HG02973 (cell line): Measurements from ENCODE around the gene GNB1L.
"Not testable (repeated sequence)": the region's sequence is repeated elsewhere in the genome, so short reads cannot be mapped to it uniquely, and the experiment has no call there.

ENCODE experiments used
- ATAC-seq: cut with Tn5 transposase; IDR thresholded peaks from one replicate; pipeline ENCODE4 v1.9.1; 2021; ENCODE audit warnings: moderate library complexity; ENCODE audit not compliant: unreplicated experiment

The GNB1L gene

DNA sequence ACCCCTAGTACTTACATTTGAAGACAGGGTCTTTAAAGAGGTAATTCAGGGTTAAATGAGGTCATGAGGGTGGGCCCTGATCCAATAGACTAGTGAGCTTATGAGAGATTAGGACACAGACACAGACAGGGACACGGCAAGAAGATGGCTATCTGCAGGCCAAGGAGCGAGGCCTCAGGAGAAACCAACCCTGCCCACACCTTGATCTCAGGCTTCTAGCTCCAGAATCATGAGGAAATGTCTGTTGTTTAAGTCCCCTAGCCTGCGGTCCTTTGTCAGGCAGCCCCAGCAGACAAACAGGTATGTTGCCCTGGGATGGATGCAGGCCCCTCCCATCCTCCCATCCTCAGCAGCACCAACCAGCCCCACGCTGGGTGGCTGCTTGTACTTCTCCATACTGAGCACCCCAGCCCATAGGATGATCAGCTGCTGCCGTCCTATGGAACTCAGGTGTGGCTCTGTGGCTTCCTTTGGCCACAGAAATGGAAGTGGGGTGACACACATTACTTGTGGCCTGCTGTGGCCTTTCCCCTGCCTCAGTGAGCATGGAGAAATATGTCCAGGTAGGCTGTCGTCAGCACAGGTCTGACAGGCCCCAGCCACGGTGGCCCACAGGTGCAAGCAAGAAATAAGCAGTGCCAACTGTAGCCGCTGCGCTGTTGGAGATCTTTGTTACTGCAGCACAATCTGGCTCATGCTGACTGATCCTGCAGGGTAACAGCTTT lies 7.9 kb downstream of the GNB1L start:
- no peak for ATAC-seq

DNA sequence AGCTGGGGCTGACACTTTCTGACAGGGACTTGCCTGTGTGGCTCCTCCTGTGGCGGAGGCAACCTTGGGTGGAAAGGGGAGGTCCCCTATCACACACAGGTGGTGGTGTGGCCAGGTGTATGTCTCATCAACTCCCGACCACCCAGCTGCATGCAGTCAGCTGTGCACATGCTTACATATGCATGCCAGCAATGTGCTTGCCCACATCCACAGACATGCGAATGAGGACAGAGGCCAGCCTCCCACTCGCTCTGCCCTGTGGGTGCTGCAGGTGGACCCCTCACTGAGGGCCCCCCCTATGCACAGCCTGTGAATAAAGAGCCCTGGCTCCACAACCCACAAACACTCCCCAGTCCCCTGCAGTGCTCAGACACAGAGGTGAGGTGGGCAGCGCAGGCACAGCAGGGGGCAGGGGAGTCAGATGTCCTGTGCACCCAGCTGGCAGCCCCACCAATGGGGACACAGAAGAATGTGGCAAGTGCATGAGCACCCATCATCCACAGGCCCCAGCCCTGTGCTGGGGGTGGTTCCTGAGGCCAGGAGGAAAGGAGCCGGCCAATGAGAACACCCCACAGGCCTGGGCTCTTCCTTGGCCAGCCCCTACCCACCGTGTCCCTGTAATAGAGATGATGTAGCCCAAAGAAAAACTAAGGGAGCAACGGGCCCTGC lies 9.5 kb downstream of the GNB1L start:
- ATAC-seq = no peak

DNA sequence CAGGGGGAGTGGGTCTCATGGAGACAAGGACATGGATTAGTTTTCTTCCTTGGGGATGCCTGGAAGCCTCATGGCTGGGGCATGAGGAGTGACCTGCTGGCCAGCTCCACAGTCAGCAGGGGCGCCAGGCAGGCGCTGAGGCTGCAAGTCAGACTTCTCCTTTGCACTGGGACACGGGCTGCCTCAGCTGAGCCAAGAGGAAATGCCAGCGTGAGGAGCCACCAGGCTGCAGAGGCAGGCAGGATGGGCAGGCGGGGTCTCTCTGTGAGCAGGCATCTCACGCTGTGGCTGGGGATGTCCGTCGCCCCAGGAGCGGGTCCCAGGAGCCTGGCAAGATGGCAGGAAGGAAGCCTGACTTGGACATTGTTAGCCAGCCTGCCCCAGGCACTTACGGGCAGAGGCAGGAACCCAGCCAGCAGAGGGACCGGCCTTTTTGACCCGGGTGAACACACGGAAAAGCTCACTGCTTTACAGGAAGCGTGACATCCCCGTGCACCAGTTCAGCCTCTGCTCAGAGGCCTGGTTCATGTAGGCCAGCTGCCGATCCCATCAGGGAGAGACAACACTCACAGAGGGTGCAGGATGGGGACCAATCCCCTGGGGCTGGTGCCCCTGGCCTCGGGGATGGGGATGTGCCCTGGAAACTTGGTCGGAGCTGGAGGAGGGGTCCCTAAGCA lies 10.2 kb downstream of the GNB1L start:
- no peak for ATAC-seq

DNA sequence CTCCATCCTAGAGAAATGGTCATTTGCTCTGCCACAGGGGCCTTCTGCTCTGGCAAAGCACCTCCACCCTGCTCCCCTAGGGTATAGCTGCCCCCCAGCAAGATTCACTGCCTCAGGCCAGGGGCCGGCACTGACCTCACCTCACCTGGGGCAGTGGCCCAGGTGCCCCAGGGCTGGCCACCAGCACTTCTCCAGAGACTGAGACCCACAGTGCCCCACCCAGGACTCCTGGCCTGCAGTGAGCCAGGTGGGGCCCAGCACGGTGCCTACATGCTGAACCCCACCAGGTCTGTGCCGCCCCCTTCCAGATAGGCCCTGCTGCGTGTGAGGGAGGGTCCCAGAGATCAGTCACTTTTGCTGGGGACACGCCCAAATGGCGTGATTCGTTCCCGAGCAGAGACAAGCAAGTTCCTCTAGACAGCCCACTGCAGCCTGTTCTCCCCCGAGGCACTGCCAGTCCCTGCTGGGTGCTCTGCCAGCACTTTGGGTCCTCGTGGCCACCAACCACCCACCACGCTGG lies 10.8 kb downstream of the GNB1L start:
- ATAC-seq = no peak

DNA sequence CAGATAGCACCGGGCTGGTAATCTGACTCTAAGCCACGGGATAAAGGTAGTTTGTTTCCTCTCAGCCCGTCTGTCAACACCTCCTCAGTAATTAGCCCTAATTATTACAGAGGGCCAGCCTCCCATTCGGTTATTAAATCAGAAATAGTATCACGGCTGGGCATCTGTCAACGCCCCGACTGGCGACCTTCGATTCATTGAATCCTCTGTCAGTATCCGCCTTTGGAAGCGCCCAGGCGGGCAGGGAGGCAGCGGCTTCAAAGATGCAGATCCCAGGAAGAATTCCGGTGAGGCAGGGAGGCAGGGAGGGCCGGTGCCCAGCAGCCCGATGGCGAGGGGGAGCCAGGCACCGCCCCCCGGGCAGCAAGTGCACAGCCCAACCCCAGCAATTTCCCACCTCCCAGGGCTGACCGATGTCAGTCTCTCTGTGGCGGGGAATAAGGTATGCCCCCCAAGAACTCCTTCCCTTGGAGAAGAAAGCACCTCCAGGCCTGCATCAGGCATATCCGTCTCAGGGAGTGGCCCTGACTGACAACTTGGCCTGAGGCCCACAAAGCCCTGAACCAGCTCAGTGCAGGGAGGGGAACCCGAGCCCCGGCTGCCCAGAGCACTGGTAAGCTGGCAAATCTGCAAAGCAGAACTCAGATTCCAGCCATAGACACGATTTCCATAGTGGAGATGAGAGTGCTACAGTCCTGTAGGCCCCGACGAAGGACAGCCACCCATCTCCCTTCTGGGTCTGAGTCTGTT lies 11.4 kb downstream of the GNB1L start:
- ATAC-seq = no peak

DNA sequence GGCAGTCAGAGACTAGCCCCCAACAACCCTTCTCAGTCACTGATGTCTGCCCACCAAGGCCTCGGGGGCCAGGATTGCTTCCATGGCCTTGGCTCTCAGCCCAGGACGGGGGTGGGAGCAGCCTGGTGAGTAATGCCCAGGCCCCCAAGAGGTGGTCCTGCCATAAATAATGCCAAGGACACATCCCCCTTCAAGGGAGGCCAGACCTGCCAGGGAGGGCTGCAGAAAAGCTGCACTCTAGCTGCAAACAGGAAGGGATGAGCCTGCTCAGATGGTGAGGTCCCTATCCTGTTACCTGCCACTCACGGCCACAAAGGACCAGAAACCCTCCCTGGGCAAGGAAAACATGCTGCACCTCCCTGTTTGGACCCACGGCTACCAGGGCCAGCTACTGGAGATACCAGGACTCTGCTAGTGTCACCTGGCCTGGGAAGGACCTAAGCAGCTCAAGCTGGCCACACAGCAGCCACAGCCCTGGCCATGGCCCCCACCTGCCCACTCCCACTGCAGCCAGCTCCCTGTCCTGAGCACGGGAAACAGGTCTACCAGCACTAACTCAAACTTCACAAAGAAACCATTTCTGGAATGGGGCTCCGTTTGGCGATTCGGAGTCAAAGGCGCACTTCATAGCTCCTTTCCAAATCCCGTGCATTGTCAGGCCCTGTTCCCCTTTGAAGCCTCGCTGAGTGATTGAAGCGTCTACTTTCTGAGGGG lies 12.1 kb downstream of the GNB1L start:
- no peak for ATAC-seq

DNA sequence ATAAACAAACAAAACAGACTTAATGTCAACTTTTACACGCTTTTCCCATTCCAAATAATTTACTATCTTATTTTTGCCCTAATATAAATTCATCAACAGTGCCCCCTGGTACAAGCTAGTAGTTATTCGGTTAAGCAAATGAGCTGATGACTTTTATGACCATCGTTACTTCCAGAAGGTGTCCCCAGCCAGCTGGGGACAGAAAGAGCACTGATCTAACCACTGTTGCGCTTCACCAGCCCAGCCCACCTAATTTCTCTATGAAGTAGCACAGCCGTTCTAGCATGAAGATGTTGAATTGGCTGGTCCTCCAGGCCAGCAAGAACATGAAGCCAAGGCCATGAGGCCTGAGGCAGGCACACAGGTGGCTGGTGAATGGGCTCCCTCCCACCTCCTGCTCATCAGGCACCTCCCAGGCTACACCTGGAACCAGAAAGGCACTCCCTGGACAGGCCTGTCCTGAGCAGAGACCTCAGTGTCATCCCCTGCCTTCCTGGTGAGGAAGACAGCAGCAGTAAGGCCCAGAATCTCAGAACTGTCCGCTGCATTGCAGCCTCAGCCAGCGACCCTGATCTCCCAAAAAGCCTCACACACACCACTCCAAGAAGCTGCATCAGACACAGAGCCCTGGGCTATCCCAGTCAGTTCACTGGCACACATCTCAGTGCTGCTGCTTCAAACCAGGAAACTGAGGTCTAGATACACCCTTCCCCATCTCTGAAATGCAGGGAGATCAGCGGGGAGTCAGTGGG lies 12.9 kb downstream of the GNB1L start:
- ATAC-seq = no peak

DNA sequence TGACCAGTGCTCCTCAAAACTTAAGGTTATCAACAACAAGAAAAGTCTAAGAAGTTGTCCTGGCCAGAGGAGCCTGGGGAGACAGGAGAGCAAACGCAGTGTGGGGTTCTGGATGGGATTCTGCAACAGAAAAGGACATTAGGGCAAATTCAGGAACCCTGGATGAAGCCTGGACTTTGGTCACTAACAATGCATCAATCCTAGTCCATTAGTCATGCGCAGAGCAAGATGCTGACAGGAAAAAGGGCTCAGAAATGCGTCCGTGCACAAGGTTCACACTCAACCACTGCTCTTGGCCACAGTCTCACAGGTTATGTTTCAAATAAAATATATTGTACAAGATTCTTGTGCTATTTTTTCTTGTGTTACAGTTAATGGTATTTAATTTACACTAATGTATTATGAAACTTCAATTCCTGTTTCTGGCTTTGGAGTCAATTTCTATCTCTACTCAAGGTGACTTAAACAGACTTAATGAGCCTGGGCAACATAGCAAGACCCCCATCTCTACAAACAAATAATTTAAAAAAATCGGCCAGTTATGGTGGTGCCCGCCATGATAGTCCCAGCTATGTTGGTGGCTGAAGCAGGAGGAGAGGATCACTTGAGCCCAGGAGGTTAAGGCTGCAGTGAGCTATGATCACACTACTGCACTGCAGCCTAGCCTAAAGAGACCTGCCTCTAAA lies 13.6 kb downstream of the GNB1L start:
- no peak for ATAC-seq

DNA sequence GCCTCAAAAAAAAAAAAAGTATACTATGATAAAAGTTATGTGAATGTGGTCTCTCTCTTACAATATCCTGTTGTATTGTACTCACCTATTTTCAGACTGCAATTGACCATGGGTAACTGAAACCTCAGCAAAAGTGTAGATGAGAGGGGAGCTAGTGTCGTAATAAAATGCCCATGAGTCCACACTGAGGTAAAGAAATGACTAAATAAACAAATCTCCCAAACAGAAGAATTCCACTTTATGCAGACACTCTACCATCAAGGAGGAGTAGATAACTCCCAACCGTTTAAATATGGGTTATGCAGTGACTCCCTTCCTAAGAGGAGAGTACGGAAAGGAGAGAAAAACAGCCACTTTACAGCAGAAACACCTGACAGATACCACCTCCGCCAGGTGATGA lies 14.6 kb downstream of the GNB1L start:
- ATAC-seq = no peak

DNA sequence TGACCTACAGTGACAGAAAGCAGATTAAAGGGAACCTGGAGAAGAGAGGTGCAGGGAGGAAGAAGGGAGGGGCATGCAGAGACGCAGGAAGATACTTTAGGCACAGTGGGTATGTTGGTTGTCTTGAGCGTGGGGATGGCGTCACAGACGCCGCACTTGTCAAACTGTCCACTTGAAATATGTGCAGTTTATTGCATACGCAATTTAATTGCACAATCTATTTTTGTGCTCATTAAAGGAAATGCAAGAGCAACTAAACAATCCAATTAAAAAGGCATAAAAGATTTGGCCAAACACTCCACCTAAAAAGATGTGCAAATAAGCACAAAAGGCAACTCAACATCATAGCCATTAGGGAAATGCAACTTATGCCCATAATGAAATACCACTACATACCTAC lies 16.8 kb downstream of the GNB1L start:
- no peak for ATAC-seq

DNA sequence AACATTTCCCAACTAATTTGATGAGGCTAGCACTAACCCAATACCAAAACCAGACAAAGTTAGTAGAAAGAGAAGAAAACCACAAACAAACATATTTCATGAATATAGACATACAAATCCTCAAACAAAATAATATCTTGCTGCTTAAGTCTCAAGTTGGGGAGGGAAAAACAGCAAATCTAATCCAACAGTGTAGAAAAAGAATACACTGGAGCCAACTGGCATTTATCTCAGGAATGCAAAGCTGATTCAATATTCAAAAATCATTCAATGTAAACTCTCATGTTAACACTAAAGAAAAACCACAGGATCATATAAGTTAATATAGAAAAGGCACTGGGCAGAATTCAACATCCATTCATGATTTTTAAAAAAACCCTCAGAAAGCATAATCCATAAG lies 18.2 kb downstream of the GNB1L start:
- no peak for ATAC-seq

DNA sequence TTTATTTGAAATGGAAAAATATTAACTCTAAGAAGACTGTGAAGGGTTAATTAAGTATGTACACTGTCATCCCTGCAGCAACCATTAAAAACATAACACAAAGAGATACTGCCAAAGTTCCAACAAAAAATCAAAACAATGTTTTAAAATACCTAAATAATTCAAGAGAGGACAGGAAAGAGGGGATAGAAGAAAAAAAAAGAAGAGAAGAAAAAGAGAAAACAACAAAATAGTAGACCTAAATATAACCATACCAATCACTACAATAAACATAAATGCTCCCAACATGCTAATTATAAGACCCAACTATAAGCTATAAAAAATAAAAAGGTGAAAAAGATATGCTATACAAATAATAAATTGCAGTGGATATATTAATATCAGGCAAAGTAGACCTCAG lies 20.1 kb downstream of the GNB1L start:
- no peak for ATAC-seq

DNA sequence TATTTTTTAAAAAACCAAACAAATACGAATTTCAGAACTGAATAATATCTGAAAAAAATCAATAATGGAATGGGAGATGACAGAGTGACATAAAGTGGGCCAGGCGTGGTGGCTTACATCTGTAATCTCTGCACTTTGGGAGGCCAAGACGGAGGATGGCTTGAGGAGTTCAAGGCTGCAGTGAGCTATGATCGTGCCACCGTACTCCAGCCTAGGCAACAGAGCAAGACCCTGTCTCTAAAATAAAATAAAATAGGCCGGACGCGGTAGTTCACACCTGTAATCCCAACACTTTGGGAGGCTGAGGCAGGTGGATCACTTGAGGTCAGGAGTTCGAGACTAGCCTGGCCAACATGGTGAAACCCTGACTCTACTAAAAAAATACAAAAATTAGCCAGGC lies 21.3 kb downstream of the GNB1L start:
- ATAC-seq = not testable (repeated sequence)

DNA sequence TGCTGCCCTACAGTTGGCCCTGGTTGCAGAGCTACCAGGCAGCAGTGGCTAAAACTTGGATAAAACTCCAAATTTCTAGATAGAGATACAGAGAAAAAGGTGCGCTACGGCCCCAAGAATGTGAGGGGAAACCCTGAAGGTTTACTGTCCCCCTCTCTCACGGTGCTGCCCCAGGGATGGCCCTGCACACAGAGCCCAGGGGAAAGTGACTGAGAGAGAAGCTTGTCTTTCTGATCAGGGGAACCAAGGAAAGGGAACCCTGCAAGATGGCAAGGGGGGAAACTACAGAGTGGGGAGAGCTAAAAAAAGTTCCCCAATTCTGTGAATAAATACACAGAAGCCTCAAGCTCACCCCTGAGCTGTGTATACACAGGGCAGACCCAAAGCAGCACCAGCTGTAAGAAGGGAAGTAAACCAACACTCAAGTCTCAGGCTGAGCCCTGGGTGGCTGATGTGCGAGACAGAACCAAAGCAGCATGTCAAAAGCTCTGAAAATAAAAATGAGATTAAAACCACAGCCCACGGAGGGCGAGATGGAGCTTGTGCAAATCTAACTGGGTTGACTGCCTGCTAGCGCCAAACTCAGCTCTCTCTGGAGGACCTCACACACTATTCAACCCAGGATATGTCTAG lies 22.1 kb downstream of the GNB1L start:
- no peak for ATAC-seq

DNA sequence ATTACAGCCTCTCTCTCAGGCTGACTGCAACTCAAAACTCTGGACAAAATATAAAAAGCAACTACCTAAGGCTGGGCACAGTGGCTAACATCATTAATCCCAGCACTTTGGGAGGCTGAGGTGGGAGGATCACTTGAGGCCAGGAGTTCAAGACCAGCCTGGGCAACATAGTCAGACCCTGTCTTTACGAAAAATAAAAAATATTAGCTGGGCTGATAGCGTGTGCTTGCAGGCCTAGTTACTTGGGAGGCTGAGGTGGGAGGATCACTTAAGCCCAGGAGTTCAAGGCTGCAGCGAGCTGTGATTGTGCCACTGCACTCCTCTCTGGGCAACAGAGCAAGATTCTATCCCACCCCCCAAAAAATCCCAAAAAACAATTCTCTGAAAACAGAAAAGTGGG lies 22.7 kb downstream of the GNB1L start:
- not testable (repeated sequence) for ATAC-seq

DNA sequence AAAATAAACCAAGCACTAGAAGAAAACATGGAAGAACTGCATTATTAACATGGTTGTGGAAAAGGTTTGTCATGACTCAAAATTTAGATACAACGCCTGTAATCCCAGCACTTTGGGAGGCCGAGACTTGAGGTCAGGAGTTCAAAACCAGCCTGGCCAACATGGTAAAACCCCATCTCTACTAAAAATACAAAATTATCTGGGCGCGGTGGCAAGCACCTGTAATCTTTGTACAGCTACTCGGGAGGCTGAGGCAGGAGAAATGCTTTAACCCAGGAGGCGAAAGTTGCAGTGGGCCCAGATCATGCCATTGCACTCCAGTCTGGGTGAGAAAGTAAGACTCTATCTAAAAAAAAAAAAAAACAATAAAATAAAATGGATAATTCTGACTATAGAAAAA lies 23.7 kb downstream of the GNB1L start:
- ATAC-seq = no peak

DNA sequence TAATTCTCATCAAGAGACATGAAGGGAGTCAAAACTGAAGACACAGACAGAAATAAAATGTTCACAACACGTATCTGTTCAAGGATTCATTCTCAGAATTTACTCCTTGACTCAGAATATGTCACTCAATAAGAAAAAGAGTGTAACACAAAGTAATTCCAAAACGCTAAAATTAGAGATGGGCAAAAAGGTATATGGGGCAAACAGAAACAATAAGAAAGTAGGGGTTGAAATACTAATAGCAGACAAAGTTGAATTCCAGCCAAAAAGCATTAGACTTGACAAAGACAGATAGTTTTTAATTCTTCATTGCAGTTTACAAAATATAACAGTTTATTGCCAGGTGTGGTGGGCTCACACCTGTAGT lies 26.7 kb downstream of the GNB1L start:
- ATAC-seq = no peak

DNA sequence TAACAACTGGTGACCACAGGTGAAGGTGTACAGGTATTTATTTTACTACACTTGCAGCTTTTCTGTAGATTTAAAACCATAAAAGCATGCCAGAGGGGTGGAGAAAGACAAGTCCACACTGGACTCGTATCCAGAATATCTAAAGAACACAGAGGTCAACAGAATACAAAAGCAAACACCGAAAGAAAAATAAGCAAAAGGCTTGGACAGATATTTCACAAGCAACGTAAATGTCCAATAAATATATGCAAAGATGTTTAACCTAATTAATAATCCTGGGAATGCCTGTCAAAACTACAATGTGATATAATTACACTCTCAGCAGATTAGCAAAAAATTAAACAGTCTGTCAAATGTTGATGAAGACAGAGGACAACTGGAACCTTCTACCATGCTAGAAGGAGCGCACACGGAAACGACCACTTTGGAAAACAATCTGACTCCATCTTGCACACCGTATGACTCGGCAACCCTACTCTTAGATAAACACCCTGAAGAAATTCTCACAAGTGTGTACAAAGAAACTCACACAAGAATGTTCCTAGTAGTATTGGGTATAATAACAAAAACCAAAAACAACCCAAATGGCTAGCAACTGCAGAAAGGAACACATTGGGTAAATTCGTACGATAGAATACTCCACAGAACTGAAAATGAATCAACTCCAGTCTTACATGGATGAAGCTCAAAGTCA lies 27.2 kb downstream of the GNB1L start:
- no peak for ATAC-seq

DNA sequence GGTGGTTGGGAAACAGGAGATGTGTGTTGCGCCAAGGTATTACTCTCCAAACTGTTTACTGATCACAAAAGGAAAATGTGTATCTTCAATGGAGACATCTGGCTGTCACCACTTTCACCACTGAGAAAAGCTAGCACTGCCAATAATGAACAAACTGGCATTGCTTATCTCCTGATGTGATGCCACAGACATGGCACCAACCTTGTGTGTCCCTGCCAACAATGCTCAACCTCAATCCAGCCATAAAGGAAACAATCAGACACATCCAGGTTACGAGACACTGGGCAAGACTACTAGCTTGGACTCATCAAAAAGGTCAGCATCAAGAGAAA lies 28.1 kb downstream of the GNB1L start:
- ATAC-seq = no peak
